HFF-Myc (cell line): Measurements from ENCODE around the gene ZNF503.

Experiments used
- DNase-seq: peaks from one replicate; pipeline ENCODE4 v3.0.0-alpha.2; 2011; ENCODE audit warnings: low read depth; ENCODE audit errors: extremely low read depth
- H3K4me3 ChIP-seq: replicated peaks from 2 replicates; pipeline ENCODE4 v1.5.1; 2011; ENCODE audit warnings: low read depth, mild to moderate bottlenecking, control low read depth, low read length
- CTCF ChIP-seq: IDR thresholded peaks from 2 replicates; pipeline ENCODE4 v1.5.1; 2012; ENCODE audit warnings: mild to moderate bottlenecking, low read depth, low read length, control low read depth; ENCODE audit errors: missing control alignments

ZNF503 gene

GRCh38 chr10:75426880-75427279 is 25.3 kb upstream of the ZNF503 start:
- DNase-seq, result no peak
- H3K4me3 ChIP-seq, result no peak overlapping the region
- TF ChIP-seq CTCF, result no peak

- H3K4me3 ChIP-seq, result no peak overlapping the region
- TF ChIP-seq CTCF, result no peak
- no peak for DNase-seq
These were observed 23.9 kb upstream of the ZNF503 start for GRCh38 chr10:75425291-75426079.

- no peak overlapping the region for H3K4me3 ChIP-seq
- DNase-seq, result no peak
- TF ChIP-seq CTCF, result no peak
These were observed 23.0 kb upstream of the ZNF503 start for GRCh38 chr10:75424571-75424970.

- no peak for TF ChIP-seq CTCF
- no peak overlapping the region for H3K4me3 ChIP-seq
- no peak for DNase-seq
These were observed 21.3 kb upstream of the ZNF503 start for GRCh38 chr10:75422913-75423312.

- DNase-seq, result no peak
- TF ChIP-seq CTCF, result no peak
- no peak overlapping the region for H3K4me3 ChIP-seq
These were observed 17.1 kb upstream of the ZNF503 start for GRCh38 chr10:75418712-75419111.

- no peak for TF ChIP-seq CTCF
- no peak for DNase-seq
- H3K4me3 ChIP-seq, result no peak overlapping the region
These were observed 16.7 kb upstream of the ZNF503 start for GRCh38 chr10:75418293-75418692.

GRCh38 chr10:75417522-75417927 is 16.0 kb upstream of the ZNF503 start:
- DNase-seq, result no peak
- H3K4me3 ChIP-seq, result no peak overlapping the region
- no peak for TF ChIP-seq CTCF
